ENCODE results near the gene BMPR1B.
"Not testable (repeated sequence)": the region's sequence is repeated elsewhere in the genome, so short reads cannot be mapped to it uniquely, and the experiment has no call there.

Gene BMPR1B

GRCh38 chr4:95155759-95156451 lies 398.1 kb downstream of the BMPR1B start:
- no peak for DNase-seq

- no peak for DNase-seq
Observed at GRCh38 chr4:95156452-95156765, 398.7 kb downstream of the BMPR1B start.

- DNase-seq = no peak
Observed at GRCh38 chr4:95157596-95157995, 399.8 kb downstream of the BMPR1B start.

GRCh38 chr4:95158045-95158444 lies 400.3 kb downstream of the BMPR1B start:
- no peak for DNase-seq

- no peak for DNase-seq
Observed at GRCh38 chr4:95158626-95159025, 400.9 kb downstream of the BMPR1B start.

GRCh38 chr4:95159384-95159783 lies 401.6 kb downstream of the BMPR1B start:
- no peak for DNase-seq

- no peak for DNase-seq
Observed at GRCh38 chr4:95161781-95162469, 404.2 kb downstream of the BMPR1B start.

GRCh38 chr4:95162867-95163266 lies 405.1 kb downstream of the BMPR1B start:
- no peak for DNase-seq

- DNase-seq = peak; percentile 1
Observed at GRCh38 chr4:95165926-95166524, 408.3 kb downstream of the BMPR1B start.

- no peak for DNase-seq
Observed at GRCh38 chr4:95167805-95168204, 410.1 kb downstream of the BMPR1B start.

- no peak for DNase-seq
Observed at GRCh38 chr4:95170176-95170575, 412.4 kb downstream of the BMPR1B start.

GRCh38 chr4:95171377-95171776 lies 413.6 kb downstream of the BMPR1B start:
- not testable (repeated sequence) for DNase-seq

- DNase-seq = no peak
Observed at GRCh38 chr4:95178938-95179337, 421.2 kb downstream of the BMPR1B start.

- DNase-seq = no peak
Observed at GRCh38 chr4:95180531-95181242, 422.9 kb downstream of the BMPR1B start.

GRCh38 chr4:95181243-95181995 lies 423.7 kb downstream of the BMPR1B start:
- DNase-seq = no peak

GRCh38 chr4:95181996-95182306 lies 424.2 kb downstream of the BMPR1B start:
- no peak for DNase-seq

- no peak for DNase-seq
Observed at GRCh38 chr4:95183656-95184408, 426.1 kb downstream of the BMPR1B start.

GRCh38 chr4:95186666-95187065 lies 428.9 kb downstream of the BMPR1B start:
- no peak for DNase-seq

- DNase-seq = no peak
Observed at GRCh38 chr4:95188701-95189370, 431.1 kb downstream of the BMPR1B start.

- no peak for DNase-seq
Observed at GRCh38 chr4:95190751-95191436, 433.1 kb downstream of the BMPR1B start.

- DNase-seq = no peak
Observed at GRCh38 chr4:95191537-95191936, 433.8 kb downstream of the BMPR1B start.

Data from GF-D8 (cell line).